Neuronal stem cell (in vitro differentiated cells): Measurements from ENCODE around the gene CDC16.

Experiments
- DNase-seq: peaks from one replicate; pipeline ENCODE4 v3.0.0-alpha.2; 2013; ENCODE audit warnings: low spot score
- H2AFZ ChIP-seq: one replicate; pipeline ENCODE4 v1.6.1; 2013; ENCODE audit warnings: mild to moderate bottlenecking, low read length, inconsistent platforms
- H2AK5ac ChIP-seq: 2 replicates; pipeline ENCODE4 v1.6.1; 2013; ENCODE audit warnings: low read depth, mild to moderate bottlenecking, inconsistent platforms, low read length, moderate library complexity, mixed read lengths
- H2BK120ac ChIP-seq: 2 replicates; pipeline ENCODE4 v1.6.1; 2013; ENCODE audit warnings: low read depth, mild to moderate bottlenecking, inconsistent platforms, low read length, moderate library complexity, mixed read lengths
- H2BK12ac ChIP-seq: one replicate; pipeline ENCODE4 v1.6.1; 2013; ENCODE audit warnings: low read length, inconsistent platforms
- H2BK15ac ChIP-seq: 2 replicates; pipeline ENCODE4 v1.6.1; 2013; ENCODE audit warnings: mild to moderate bottlenecking, low read length, inconsistent platforms, mixed read lengths
- H2BK5ac ChIP-seq: one replicate; pipeline ENCODE4 v1.6.1; 2013; ENCODE audit warnings: inconsistent platforms, mild to moderate bottlenecking, low read length, moderate library complexity
- H3K14ac ChIP-seq: one replicate; pipeline ENCODE4 v1.6.1; 2013; ENCODE audit warnings: low read length, inconsistent platforms
- H3K18ac ChIP-seq: 2 replicates; pipeline ENCODE4 v1.6.1; 2013; ENCODE audit warnings: low read length, inconsistent platforms
- H3K23ac ChIP-seq: 2 replicates; pipeline ENCODE4 v1.6.1; 2013; ENCODE audit warnings: low read depth, mild to moderate bottlenecking, mixed read lengths, low read length, inconsistent platforms; ENCODE audit not compliant: poor library complexity
- H3K27ac ChIP-seq: replicated peaks from 3 replicates; pipeline ENCODE4 v1.5.1; 2013; ENCODE audit warnings: low read length, inconsistent platforms
- H3K27me3 ChIP-seq, 3 experiments: 2 replicates each; pipeline ENCODE4 v1.6.1; 2013; ENCODE audit warnings: low read length in 3 of 3, mild to moderate bottlenecking in 2 of 3, inconsistent platforms in 1 of 3, low read depth in 1 of 3, mixed read lengths in 1 of 3, moderate library complexity in 1 of 3; ENCODE audit not compliant: control insufficient read depth in 3 of 3, insufficient read depth in 3 of 3
- H3K36me3 ChIP-seq, 2 donors: replicated peaks in 1 of 2; 2 replicates each; pipeline ENCODE4 v1.6.1; 2013; ENCODE audit warnings: low read length in 2 of 2; ENCODE audit not compliant: control insufficient read depth in 2 of 2, insufficient read depth in 2 of 2
- H3K4ac ChIP-seq: 2 replicates; pipeline ENCODE4 v1.6.1; 2013; ENCODE audit warnings: inconsistent platforms, mild to moderate bottlenecking, low read length, moderate library complexity
- H3K4me1 ChIP-seq, 2 donors: 1 replicate in 1 of 2; 2 replicates in 1 of 2; pipeline ENCODE4 v1.6.1; 2013; ENCODE audit warnings: low read length in 2 of 2, low read depth in 1 of 2; ENCODE audit not compliant: control insufficient read depth in 2 of 2, insufficient read depth in 1 of 2
- H3K4me2 ChIP-seq: one replicate; pipeline ENCODE4 v1.6.1; 2013; ENCODE audit warnings: mild to moderate bottlenecking, low read length, inconsistent platforms; ENCODE audit not compliant: insufficient read depth, poor library complexity, severe bottlenecking
- H3K4me3 ChIP-seq, 2 donors: 2 replicates each; pipeline ENCODE4 v1.5.1; 2013; ENCODE audit warnings: low read length in 2 of 2, mild to moderate bottlenecking in 2 of 2, inconsistent platforms in 1 of 2, moderate library complexity in 1 of 2
- H3K79me1 ChIP-seq: one replicate; pipeline ENCODE4 v1.6.1; 2013; ENCODE audit warnings: low read depth, mild to moderate bottlenecking, inconsistent platforms, low read length, moderate library complexity
- H3K9ac ChIP-seq: one replicate; pipeline ENCODE4 v1.6.1; 2013; ENCODE audit warnings: mild to moderate bottlenecking, low read depth, low read length, inconsistent platforms; ENCODE audit not compliant: poor library complexity
- H3K9me3 ChIP-seq, 2 donors: replicated peaks in 1 of 2; 2 replicates each; pipeline versions ENCODE3 to v1.6.1; 2013; ENCODE audit warnings: low read length in 2 of 2, mild to moderate bottlenecking in 2 of 2, inconsistent platforms in 1 of 2, low read depth in 1 of 2, mixed read lengths in 1 of 2, moderate library complexity in 1 of 2; ENCODE audit not compliant: control insufficient read depth in 2 of 2, insufficient read depth in 1 of 2
- H4K8ac ChIP-seq: one replicate; pipeline ENCODE4 v1.6.1; 2013; ENCODE audit warnings: low read depth, mild to moderate bottlenecking, inconsistent platforms, low read length, moderate library complexity
- H4K91ac ChIP-seq: one replicate; pipeline ENCODE4 v1.6.1; 2013; ENCODE audit warnings: low read length, low read depth, mild to moderate bottlenecking, inconsistent platforms; ENCODE audit not compliant: poor library complexity
- WGBS, 2 donors: extraction: QIAGEN DNeasy Blood & Tissue Kit; methylation state at CpG; one replicate each; pipeline ENCODE4 v1.1.7; 2013; ENCODE audit warnings: missing lambda C conversion rate in 2 of 2, mixed read lengths in 1 of 2; ENCODE audit not compliant: insufficient read length in 2 of 2, insufficient replicate concordance in 1 of 2; ENCODE audit errors: extremely low coverage in 2 of 2; 5-methylcytosine and 5-hydroxymethylcytosine counted together

CDC16 gene

GRCh38 chr13:114219392-114219791, 15.3 kb upstream of the CDC16 start:
- Histone ChIP-seq H3K4me1 (no peaks in the 10 kb centered on the region), H3K4ac (no peak overlapping the region), H3K27ac (no peak overlapping the region), H3K4me3 (no peak overlapping the region), H3K14ac (no peak overlapping the region), H2AFZ (no peak overlapping the region), H2BK5ac (no peak overlapping the region), H3K79me1 (no peaks in the 10 kb centered on the region), H3K36me3 (no peaks in the 10 kb centered on the region), H4K91ac (no peak overlapping the region), H4K8ac (no peak overlapping the region), H2BK15ac (no peak overlapping the region), H2BK120ac (no peak overlapping the region), H2BK12ac (no peak overlapping the region), H3K23ac (no peak overlapping the region), H3K9ac (no peak overlapping the region), H3K9me3 (no peaks in the 10 kb centered on the region), H3K27me3 (no peaks in the 10 kb centered on the region), H3K4me2 (no peak overlapping the region), H2AK5ac (no peak overlapping the region), H3K18ac (no peak overlapping the region)
- WGBS, 2 donors, result no CpG with 5 or more reads among the region's 3 CpGs
- DNase-seq, result no peak

- H3K27ac ChIP-seq, result no peak overlapping the region
- no peaks in the 10 kb centered on the region for H3K79me1 ChIP-seq
- no peak overlapping the region for H3K23ac ChIP-seq
- no peak overlapping the region for H4K8ac ChIP-seq
- DNase-seq, result no peak
- H2BK15ac ChIP-seq, result no peak overlapping the region
- H2BK120ac ChIP-seq, result no peak overlapping the region
- H3K14ac ChIP-seq, result no peak overlapping the region
- H3K27me3 ChIP-seq, result no peaks in the 10 kb centered on the region
- no peaks in the 10 kb centered on the region for H3K9me3 ChIP-seq
- peaks cover 2 to 3% of the 10 kb centered on the region in 2 donors for H3K4me1 ChIP-seq
- WGBS, 2 donors, result no CpG with 5 or more reads among the region's 9 CpGs
- H3K18ac ChIP-seq, result peak overlapping the region; percentile 41
- H2AK5ac ChIP-seq, result no peak overlapping the region
- no peak overlapping the region for H3K4ac ChIP-seq
- H3K9ac ChIP-seq, result no peak overlapping the region
- no peak overlapping the region for H3K4me3 ChIP-seq
- no peak overlapping the region for H4K91ac ChIP-seq
- H2BK5ac ChIP-seq, result no peak overlapping the region
- no peak overlapping the region for H2BK12ac ChIP-seq
- no peaks in the 10 kb centered on the region for H3K36me3 ChIP-seq
- H3K4me2 ChIP-seq, result no peak overlapping the region
- peak overlapping the region; percentile 66 for H2AFZ ChIP-seq
Observed at GRCh38 chr13:114222461-114222968, 12.2 kb upstream of the CDC16 start.

GRCh38 chr13:114224201-114224600, 10.5 kb upstream of the CDC16 start:
- H3K4me2 ChIP-seq, result no peak overlapping the region
- no peak overlapping the region for H4K91ac ChIP-seq
- no peak overlapping the region for H3K9ac ChIP-seq
- H3K23ac ChIP-seq, result no peak overlapping the region
- H2AFZ ChIP-seq, result peak overlapping the region; percentile 17
- H3K9me3 ChIP-seq, result no peaks in the 10 kb centered on the region
- H3K4ac ChIP-seq, result no peak overlapping the region
- DNase-seq, result no peak
- no peak overlapping the region for H3K14ac ChIP-seq
- H3K18ac ChIP-seq, result no peak overlapping the region
- H4K8ac ChIP-seq, result no peak overlapping the region
- no peak overlapping the region for H2BK15ac ChIP-seq
- H3K36me3 ChIP-seq, result no peaks in the 10 kb centered on the region
- no CpG with 5 or more reads among the region's 13 CpGs for WGBS, 2 donors
- no peak overlapping the region for H3K4me3 ChIP-seq
- H3K4me1 ChIP-seq, result peaks cover 2 to 4% of the 10 kb centered on the region in 2 donors
- H3K27me3 ChIP-seq, result peaks cover 0 to 6% (median 3%) of the 10 kb centered on the region in 3 experiments
- no peak overlapping the region for H2BK120ac ChIP-seq
- H3K27ac ChIP-seq, result no peak overlapping the region
- H2BK12ac ChIP-seq, result no peak overlapping the region
- H2BK5ac ChIP-seq, result no peak overlapping the region
- no peak overlapping the region for H2AK5ac ChIP-seq
- no peaks in the 10 kb centered on the region for H3K79me1 ChIP-seq

- Histone ChIP-seq H2BK120ac (no peak overlapping the region), H3K14ac (no peak overlapping the region), H2BK15ac (no peak overlapping the region), H3K27ac (no peak overlapping the region), H3K9me3 (no peaks in the 10 kb centered on the region), H3K18ac (peak overlapping the region; percentile 48), H2AK5ac (no peak overlapping the region), H3K36me3 (no peaks in the 10 kb centered on the region), H3K9ac (no peak overlapping the region), H3K4me2 (no peak overlapping the region), H2BK12ac (no peak overlapping the region), H3K4me1 (peaks cover 4 to 10% of the 10 kb centered on the region in 2 donors), H3K23ac (no peak overlapping the region), H2AFZ (no peak overlapping the region), H3K79me1 (no peaks in the 10 kb centered on the region), H4K8ac (no peak overlapping the region), H3K4ac (no peak overlapping the region), H3K27me3 (peaks cover 0 to 11% (median 3%) of the 10 kb centered on the region in 3 experiments), H3K4me3 (no peak overlapping the region), H4K91ac (no peak overlapping the region), H2BK5ac (no peak overlapping the region)
- DNase-seq, result no peak
- no CpG with 5 or more reads among the region's 8 CpGs for WGBS, 2 donors
Observed at GRCh38 chr13:114225610-114226009, 9.1 kb upstream of the CDC16 start.
